GDM1 (cell line): ENCODE results near the gene USP24.

ENCODE experiments used
- DNase-seq: peaks from one replicate; lab custom pipeline; 2025; lab: John Stamatoyannopoulos, UW

Gene USP24

GRCh38 chr1:55053265-55053954 lies 161.8 kb downstream of the USP24 start:
- no peak for DNase-seq

DNA sequence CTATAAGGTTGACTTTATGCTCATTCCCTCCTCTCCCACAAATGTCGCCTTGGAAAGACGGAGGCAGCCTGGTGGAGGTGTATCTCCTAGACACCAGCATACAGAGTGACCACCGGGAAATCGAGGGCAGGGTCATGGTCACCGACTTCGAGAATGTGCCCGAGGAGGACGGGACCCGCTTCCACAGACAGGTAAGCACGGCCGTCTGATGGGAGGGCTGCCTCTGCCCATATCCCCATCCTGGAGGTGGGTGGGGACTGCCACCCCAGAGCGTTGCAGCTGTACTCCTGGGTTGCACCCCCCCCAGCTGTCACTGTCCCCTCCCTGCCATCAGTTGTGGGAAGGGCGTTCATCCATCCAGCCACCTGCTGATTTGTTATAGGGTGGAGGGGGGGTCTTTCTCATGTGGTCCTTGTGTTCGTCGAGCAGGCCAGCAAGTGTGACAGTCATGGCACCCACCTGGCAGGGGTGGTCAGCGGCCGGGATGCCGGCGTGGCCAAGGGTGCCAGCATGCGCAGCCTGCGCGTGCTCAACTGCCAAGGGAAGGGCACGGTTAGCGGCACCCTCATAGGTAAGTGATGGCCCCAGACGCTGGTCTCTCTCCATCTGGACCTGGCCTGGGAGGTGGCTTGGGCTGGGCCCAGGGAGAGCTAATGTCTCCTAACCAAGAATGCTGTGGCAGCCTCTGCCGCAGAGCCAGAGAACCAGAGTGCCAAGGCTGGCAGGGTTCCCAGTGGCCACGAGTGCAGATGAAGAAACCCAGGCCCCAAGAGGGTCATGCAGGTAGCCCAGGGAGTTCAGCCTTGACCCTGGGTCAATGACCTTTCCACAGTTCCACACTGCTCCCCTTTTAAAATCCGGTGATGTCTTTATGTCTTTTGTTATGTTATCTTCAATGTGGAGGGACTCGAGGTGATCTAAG lies 162.7 kb downstream of the USP24 start:
- no peak for DNase-seq

DNA sequence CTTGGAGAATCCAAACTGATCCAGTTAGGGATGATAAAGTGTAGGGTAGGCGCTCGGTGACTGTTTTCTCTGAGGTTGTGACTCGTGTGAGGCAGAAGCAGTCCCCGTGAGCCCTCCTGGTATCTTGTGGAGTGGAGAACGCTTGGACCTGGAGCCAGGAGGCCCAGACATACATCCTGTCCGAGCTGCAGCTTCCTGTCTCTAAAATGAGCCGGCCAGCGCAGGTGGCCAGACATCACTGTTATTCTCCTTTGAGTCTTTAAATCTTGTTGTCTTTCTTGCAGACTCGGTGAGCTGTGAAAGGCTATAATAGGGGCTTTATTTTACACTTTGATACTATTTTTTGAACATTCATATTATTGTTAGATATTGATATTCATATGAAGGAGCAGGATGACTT lies 163.5 kb downstream of the USP24 start:
- DNase-seq = no peak

DNA sequence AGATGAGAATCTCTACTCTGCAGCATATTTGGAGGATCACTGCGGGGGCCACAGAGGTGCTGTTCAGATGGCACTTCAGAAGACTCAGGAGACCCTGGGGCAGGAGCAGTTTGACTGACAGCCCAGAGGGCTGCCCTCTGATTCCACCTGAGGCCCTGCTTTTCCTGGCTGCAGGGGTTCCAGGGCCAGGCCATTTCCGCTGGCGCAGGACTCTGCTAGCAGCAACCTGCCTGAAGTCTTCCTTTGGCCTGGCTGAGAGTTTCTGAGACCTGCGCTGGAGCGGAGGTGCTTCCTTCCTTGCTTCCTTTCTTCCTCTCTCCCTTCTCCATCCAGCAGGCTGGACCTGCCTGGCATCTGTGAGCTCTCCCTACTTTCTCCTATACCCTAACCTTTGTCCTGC lies 164.0 kb downstream of the USP24 start:
- DNase-seq = no peak

DNA sequence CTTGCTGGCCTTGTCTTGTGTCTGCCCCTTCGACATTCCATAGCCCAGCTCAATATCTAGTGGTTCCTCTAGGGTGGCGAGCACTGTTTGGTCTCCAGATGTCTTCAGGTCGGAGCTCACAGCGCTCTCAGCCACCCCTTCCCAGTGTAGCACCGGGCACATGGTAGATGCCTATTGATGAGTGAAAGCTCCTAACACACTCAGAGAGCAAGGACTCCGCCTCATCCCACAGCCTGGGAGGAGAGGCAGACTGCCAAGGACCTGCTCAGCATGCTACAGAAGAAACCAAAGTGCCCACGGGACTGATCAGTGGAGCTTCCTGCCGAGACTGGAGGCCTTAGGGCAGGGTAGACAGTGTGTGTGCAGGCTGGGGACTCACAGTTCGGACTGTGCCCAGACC lies 164.9 kb downstream of the USP24 start:
- no peak for DNase-seq

- DNase-seq = no peak
These were observed 165.3 kb downstream of the USP24 start for GRCh38 chr1:55049914-55050278.

GRCh38 chr1:55049271-55049913 lies 165.8 kb downstream of the USP24 start:
- no peak for DNase-seq

DNA sequence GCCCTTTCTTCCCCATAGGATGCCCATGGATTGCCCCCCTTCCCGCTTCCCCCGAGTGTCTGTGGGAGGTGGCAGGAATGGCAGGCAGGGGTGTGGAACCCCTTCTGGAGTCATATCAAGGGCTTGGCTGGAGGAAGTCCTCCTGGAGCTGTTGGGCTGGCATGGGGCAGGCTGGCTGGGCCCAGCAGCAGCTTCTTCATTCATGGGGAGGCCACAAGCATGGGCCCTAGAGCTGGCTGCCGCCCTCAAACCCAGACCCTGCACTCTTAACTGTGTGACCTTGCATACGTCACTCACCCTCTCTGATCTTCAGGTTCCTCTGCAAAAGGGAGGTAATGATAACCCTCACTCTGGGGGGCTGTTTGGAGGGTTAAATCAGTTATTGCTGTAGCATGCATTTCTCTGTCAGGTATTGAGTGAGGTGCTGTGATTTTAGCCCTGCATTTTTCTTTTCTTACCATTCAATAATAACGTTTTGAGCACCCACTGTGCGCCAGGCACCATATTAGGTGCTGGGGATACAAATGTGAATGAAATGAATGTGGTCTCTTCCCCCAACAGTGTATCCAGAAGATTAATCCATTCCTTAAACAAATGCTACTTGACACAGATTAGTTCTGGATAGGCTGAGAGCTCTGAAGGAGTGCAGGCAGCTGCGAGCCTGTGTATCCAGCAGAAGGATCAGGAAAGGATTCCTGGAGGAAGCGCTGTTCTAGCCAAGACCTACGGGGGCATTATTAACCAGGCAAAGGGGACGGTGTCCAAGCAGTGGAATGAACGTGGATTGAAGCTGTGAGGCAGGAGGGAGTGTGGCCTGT lies 166.5 kb downstream of the USP24 start:
- no peak for DNase-seq

- no peak for DNase-seq
These were observed 167.6 kb downstream of the USP24 start for GRCh38 chr1:55047611-55048010.

- no peak for DNase-seq
These were observed 168.3 kb downstream of the USP24 start for GRCh38 chr1:55046871-55047270.

- DNase-seq = no peak
These were observed 169.7 kb downstream of the USP24 start for GRCh38 chr1:55045430-55045829.

DNA sequence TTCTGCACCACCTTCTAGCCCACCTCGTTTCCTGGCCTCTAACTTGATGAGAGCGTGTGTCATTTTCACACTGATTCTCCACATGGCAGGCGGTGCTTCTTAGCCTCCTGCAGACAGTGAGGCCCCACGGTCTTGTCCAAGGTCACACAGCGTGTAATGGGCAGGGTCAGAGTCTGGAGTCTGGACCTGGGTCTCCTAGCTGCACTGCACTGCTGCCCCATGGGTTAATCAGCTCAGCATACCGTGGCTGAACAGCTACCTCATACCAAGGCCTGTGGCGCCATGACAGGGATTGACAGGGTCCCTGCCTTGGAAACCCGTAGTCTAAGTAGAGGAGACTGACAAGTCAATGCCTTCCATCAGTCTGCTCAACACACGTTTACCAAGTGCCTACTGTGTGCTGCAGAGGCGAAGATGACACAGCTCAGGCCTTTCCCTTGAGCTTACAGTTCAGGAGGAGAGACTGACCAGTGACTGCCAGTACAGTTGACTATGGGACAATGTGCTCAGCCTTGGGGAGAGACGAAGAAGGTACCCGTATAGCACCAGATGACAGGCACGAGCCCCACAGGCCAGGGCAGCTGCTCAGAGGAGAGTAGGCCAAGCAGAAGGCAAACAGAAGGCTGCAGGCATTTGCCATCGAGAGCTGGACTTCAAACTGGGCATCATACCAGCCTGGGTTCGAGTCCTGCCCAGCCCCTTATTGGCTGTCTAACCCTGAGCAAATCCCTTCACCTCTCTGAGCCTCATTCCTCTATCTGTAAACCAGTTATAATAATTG lies 170.4 kb downstream of the USP24 start:
- DNase-seq = no peak

DNA sequence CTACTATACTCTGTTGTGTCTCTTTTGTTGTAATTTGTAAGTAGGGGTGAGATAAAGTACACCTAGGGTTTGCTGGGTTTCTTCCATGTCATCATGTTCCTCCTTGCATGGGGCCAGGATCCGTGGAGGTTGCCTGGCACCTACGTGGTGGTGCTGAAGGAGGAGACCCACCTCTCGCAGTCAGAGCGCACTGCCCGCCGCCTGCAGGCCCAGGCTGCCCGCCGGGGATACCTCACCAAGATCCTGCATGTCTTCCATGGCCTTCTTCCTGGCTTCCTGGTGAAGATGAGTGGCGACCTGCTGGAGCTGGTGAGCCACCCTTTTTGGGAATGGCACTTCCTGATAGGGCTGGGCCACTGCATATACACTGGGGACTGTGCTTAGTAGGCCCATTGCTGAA lies 171.4 kb downstream of the USP24 start:
- DNase-seq = no peak

- DNase-seq = no peak
These were observed 172.2 kb downstream of the USP24 start for GRCh38 chr1:55043011-55043410.

GRCh38 chr1:55041613-55042012 lies 173.6 kb downstream of the USP24 start:
- no peak for DNase-seq

GRCh38 chr1:55040933-55041494 lies 174.2 kb downstream of the USP24 start:
- DNase-seq = no peak

- no peak for DNase-seq
These were observed 174.9 kb downstream of the USP24 start for GRCh38 chr1:55040083-55040932.

DNA sequence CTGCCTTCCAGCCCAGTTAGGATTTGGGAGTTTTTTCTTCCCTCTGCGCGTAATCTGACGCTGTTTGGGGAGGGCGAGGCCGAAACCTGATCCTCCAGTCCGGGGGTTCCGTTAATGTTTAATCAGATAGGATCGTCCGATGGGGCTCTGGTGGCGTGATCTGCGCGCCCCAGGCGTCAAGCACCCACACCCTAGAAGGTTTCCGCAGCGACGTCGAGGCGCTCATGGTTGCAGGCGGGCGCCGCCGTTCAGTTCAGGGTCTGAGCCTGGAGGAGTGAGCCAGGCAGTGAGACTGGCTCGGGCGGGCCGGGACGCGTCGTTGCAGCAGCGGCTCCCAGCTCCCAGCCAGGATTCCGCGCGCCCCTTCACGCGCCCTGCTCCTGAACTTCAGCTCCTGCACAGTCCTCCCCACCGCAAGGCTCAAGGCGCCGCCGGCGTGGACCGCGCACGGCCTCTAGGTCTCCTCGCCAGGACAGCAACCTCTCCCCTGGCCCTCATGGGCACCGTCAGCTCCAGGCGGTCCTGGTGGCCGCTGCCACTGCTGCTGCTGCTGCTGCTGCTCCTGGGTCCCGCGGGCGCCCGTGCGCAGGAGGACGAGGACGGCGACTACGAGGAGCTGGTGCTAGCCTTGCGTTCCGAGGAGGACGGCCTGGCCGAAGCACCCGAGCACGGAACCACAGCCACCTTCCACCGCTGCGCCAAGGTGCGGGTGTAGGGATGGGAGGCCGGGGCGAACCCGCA lies 175.7 kb downstream of the USP24 start, which contains the start of gene PCSK9:
TSS of gene PCSK9 (plus strand) at position 207 of the 741 bp plus-strand sequence. CDS start at position 497, 290 bp downstream.
- DNase-seq = no peak

DNA sequence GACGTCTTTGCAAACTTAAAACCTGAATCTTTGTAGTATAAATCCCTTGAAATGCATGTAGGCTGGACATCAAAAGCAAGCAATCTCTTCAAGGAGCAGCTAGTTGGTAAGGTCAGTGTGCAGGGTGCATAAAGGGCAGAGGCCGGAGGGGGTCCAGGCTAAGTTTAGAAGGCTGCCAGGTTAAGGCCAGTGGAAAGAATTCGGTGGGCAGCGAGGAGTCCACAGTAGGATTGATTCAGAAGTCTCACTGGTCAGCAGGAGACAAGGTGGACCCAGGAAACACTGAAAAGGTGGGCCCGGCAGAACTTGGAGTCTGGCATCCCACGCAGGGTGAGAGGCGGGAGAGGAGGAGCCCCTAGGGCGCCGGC lies 176.2 kb downstream of the USP24 start:
- DNase-seq = no peak
